Measurements from ENCODE around the gene FDX1. TPM values are rescaled to one million over a fixed set of nuclear protein-coding genes. Genes with fewer than 3 reads are reported as not detected.

The FDX1 gene
- polyA plus RNA-seq, 1 experiment = 2.0 TPM

DNA sequence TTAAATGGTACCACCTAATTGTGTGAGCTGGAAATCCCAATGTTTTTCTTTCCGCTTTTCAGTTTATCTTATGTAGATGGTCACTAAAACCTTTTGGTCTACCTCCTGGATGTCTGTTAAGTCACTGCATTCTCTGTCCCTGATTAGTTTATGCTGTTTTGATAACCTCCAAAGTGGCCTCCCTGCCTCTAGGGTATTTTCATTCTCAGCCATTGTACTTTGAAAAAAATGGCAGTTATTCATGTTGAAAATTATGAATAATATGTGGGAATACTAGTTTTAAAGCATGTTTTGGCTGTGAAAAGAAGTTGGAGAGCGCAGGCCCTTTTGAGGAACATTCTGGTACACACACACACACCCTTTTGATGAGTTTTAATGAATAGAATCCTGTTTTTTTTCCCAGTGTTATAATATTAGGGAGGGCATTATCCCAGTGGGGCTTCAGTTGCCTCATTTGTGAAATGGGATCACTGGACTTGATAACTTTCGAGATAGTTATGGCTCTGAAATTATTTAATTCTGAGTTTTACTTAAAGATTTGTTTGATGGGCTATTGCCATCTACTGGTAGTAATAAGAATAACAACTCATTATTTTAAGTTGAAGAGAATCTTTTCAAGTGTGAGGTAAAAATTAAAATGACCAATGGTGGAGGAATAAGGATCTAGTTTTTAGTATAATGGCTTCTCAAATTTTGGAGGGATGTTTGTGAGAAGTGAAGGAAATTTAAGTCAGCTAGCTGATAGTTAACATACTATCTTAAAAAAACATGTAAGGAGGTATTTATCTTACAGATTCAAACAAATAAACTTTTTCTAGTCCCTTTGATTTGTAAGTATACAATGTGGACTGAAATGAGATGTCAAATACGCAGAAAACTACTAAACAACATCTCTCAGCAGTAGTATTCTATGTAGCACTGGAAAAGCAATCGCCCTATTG, 3.9 kb downstream of the FDX1 start:
- no peaks in the 10 kb centered on the region for H3K27me3 ChIP-seq (ENCODE audit: control insufficient read depth, insufficient read depth, low read length)
- no peak for DNase-seq (ENCODE audit: low read depth)
- ChIA-PET CTCF (interaction anchor here (0.5 to 8.9 kb wide), 10 partner anchors 12 to 1565 kb away, joined by 3 to 88 read pairs (median 4); no protein-coding TSS in a partner anchor), POLR2A (no interaction called here)
- TF ChIP-seq, protein P1, sequence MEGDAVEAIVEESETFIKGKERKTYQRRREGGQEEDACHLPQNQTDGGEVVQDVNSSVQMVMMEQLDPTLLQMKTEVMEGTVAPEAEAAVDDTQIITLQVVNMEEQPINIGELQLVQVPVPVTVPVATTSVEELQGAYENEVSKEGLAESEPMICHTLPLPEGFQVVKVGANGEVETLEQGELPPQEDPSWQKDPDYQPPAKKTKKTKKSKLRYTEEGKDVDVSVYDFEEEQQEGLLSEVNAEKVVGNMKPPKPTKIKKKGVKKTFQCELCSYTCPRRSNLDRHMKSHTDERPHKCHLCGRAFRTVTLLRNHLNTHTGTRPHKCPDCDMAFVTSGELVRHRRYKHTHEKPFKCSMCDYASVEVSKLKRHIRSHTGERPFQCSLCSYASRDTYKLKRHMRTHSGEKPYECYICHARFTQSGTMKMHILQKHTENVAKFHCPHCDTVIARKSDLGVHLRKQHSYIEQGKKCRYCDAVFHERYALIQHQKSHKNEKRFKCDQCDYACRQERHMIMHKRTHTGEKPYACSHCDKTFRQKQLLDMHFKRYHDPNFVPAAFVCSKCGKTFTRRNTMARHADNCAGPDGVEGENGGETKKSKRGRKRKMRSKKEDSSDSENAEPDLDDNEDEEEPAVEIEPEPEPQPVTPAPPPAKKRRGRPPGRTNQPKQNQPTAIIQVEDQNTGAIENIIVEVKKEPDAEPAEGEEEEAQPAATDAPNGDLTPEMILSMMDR (IDR thresholded peaks at IDR 0.05; ENCODE audit: insufficient read depth, low read depth, low read length) = peak; percentile 51
- H3K36me3 ChIP-seq (ENCODE audit: control insufficient read depth, insufficient read depth, low read length) = no peaks in the 10 kb centered on the region
- H3K4me3 ChIP-seq (ENCODE audit: low read depth, low read length) = no peak overlapping the region

DNA sequence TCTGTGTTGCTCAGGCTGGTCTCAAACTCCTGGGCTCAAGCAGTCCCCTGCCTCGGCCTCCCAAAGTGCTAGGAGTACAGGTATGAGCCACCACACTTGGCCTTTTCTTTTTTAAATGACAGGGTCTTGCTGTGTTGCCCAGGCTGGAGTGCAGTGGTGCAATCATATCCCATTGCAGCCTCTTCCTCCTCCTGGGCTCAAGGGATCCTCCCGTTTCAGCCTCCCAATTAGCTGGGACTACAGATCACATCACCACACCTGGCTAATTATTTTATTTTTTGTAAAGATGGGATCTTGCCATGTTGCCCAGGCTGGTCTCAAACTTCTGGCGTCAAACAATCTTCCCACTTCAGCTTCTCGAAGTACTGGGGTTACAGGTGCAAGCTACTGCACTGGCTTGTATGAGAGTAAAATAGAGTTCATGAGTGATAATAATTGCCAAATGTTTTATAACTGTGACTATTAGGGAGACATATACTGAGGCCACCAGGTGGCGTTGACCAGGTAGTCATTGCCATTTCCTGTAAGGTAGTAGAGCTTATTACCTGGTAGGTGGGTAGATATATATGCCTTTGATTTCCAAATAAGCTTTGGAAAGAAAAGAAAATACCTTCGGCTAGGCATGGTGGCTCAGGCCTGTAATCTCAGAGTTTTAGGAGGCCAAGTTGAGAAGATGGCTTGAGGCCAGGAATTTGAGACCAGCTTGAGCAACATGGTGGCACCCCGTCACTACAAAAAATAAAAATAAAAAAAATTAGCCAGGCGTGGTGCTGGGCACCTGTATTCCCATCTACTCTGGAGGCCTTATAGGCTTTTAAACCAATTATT, 5.4 kb downstream of the FDX1 start:
- ChIA-PET CTCF (interaction anchor here (0.6 to 8.9 kb wide), 12 partner anchors 9 to 795 kb away, joined by 3 to 88 read pairs (median 4); no protein-coding TSS in a partner anchor), POLR2A (interaction anchor here (0.6 kb wide), 1 partner anchor 104 kb away, joined by 3 read pairs; no protein-coding TSS in a partner anchor)
- TF ChIP-seq, protein P1 (IDR thresholded peaks at IDR 0.05; ENCODE audit: insufficient read depth, low read depth, low read length) = no peak

DNA sequence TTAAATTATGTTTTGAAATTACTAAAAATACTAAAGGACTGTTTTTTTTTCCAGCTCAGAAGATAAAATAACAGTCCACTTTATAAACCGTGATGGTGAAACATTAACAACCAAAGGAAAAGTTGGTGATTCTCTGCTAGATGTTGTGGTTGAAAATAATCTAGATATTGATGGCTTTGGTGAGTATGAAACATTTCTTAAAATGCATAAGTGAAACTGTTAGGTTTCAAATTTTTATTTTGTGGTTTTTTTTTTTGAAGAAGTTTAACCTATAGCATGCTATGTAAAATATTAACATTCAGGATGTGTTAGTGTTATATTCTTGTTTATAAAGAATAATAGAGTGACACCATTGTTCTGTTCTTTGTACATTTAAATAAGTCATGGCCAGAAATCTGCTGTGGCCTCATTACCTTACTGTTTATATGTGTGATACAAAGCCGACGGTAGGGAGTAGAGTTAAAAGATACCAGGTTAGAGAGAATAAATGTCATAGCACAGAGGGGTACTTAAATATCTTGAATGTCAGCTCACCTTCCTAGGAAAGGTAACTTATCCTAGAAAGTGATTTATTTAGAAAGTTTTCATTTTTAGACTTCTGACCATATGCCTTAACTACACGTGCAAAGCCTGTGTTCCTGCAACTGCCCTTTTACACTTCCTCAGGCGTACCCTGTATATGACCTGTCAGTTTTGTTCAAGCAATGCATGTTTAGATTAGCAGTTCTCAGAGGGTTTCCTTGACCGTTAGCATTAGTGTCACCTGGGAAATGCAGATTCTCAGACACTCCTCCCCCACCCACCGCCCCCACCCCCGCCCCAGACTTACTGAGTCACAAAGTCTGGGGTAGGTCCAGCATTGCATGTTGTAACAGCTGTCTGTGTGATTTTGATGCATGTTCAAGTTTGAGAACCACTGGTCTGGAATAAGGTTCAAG, 6.3 kb downstream of the FDX1 start:
- TF ChIP-seq, protein P1 (IDR thresholded peaks at IDR 0.05; ENCODE audit: insufficient read depth, low read depth, low read length) = no peak
- DNase-seq (ENCODE audit: low read depth) = no peak
- ChIA-PET CTCF (interaction anchor here (0.8 to 8.9 kb wide), 5 partner anchors 14 to 794 kb away, joined by 3 to 88 read pairs (median 5); no protein-coding TSS in a partner anchor), POLR2A (interaction anchor here (0.6 kb wide), 1 partner anchor 105 kb away, joined by 3 read pairs; no protein-coding TSS in a partner anchor)
- H3K4me3 ChIP-seq (ENCODE audit: low read depth, low read length) = no peak overlapping the region
- H3K27me3 ChIP-seq (ENCODE audit: control insufficient read depth, insufficient read depth, low read length) = no peaks in the 10 kb centered on the region
- peaks cover 1% of the 10 kb centered on the region; the same call in 1 of the 2 replicates for H3K36me3 ChIP-seq (ENCODE audit: control insufficient read depth, insufficient read depth, low read length)

More for the DNA sequence above, 5.4 kb downstream of the FDX1 start:
- no peak for DNase-seq (ENCODE audit: low read depth)
- Histone ChIP-seq H3K36me3 (ENCODE audit: control insufficient read depth, insufficient read depth, low read length) (peaks cover 1% of the 10 kb centered on the region; the same call in 1 of the 2 replicates), H3K4me3 (ENCODE audit: low read depth, low read length) (no peak overlapping the region), H3K27me3 (ENCODE audit: control insufficient read depth, insufficient read depth, low read length) (no peaks in the 10 kb centered on the region)

DNA sequence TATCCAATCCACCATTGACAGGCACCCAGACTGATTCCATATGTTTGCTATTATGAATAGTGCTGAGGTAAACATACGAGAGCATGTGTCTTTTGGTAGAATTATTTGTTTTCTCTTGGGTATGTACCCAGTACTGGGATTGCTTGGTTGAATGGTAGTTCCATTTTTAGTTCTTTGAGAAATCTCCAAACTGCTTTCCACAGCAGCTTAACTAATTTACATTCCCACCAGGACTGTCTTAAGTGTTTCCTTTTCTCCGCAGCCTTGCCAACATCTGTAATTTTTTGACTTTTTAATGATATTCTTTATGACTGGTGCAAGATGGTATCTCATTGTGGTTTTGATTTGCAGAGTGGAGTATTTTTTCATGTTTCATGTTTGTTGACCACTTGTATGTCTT, 8.3 kb downstream of the FDX1 start:
- peaks cover 1% of the 10 kb centered on the region; the same call in 1 of the 2 replicates for H3K36me3 ChIP-seq (ENCODE audit: control insufficient read depth, insufficient read depth, low read length)
- no peaks in the 10 kb centered on the region for H3K27me3 ChIP-seq (ENCODE audit: control insufficient read depth, insufficient read depth, low read length)
- no peak for DNase-seq (ENCODE audit: low read depth)
- no peak overlapping the region for H3K4me3 ChIP-seq (ENCODE audit: low read depth, low read length)
- TF ChIP-seq, protein P1 (IDR thresholded peaks at IDR 0.05; ENCODE audit: insufficient read depth, low read depth, low read length) = no peak
- ChIA-PET CTCF (interaction anchor here (3.1 kb wide), 1 partner anchor 237 kb away, joined by 11 read pairs; no protein-coding TSS in a partner anchor), POLR2A (no interaction called here)

All from BJ (cell line).